Stimulated activated naive CD8-positive, alpha-beta T cell treated with anti-CD3 and anti-CD28 coated beads, Interleukin-15, amount 100 ng/mL, for 72 hours (primary cell): ENCODE measurements around the gene FHOD1.

Source experiments
- ATAC-seq: fragments of 150-1000 bp; cut with Tn5 transposase; 2 replicates; pipeline ENCODE4 v1.10.0; 2021; ENCODE audit warnings: mild to moderate bottlenecking, moderate library complexity
- DNase-seq, 2 donors: peaks; one replicate each; pipeline ENCODE4 v3.0.0; 2021 to 2022
- H3K27ac Mint-ChIP-seq, 2 donors: one replicate each; pipeline ENCODE4 v1.8.0; 2022; ENCODE audit warnings: mild to moderate bottlenecking in 2 of 2, mixed read lengths in 2 of 2, moderate library complexity in 2 of 2
- H3K27me3 Mint-ChIP-seq: one replicate; pipeline ENCODE4 v1.8.0; 2022; ENCODE audit warnings: mixed read lengths
- H3K4me1 Mint-ChIP-seq: one replicate; pipeline ENCODE4 v1.8.0; 2022; ENCODE audit warnings: mild to moderate bottlenecking, mixed read lengths
- H3K4me3 Mint-ChIP-seq, 2 donors: one replicate each; pipeline ENCODE4 v1.8.0; 2022; ENCODE audit warnings: mild to moderate bottlenecking in 2 of 2, mixed read lengths in 2 of 2, moderate library complexity in 1 of 2
- H3K9me3 Mint-ChIP-seq, 2 donors: one replicate each; pipeline ENCODE4 v1.8.0; 2022; ENCODE audit warnings: mixed read lengths in 2 of 2

FHOD1 gene

GRCh38 chr16:67280090-67281015, 33.1 kb upstream of the FHOD1 start:
- H3K4me3 Mint-ChIP-seq: peak overlapping the region; percentile 82 to 93
- ATAC-seq: no peak

DNA sequence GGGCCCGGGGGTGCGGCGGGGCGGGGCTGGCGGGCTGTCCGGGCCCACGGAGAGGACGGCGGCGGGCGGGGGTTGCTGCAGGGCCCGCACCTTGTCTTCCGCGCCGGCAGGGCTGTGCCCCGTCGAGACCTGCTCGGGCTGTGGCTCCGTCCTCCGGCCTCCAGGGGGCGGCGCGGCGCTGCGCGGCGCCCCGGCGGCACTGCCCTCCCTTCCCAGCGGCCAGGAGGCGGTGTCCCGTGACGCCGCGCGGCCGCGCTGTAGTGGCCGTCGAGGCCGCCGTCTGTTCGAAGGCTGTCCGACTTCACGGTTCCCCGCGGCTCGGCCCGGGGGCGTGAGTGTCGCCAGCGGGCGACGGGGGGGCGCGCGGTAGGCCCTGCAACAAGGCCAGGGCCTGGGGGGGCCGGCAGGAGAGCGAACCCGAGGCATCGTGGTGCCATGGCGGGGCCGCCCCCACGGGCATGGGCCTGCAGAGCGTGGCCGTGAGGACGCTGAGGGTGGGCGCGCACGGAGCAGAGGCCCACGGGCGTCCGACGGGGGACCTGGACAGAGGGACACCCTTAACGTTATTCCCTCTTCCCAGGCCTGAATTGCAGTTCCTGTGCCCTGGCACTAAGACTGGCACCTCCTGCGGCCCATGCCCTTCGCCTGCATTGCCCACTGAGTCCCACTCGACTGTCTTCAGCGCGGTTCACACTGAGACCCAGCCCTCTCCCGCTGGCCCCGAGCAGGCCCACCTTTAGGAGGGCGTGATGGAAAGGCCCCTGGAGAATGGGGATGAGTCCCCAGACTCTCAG, 32.2 kb upstream of the FHOD1 start, which contains the start of gene PLEKHG4:
Gene PLEKHG4, plus strand, starts transcription at position 237 of the 794 bp plus-strand sequence. Its CDS starts 513 bp downstream, at position 750.
- peak within 1 kb of the TSS; percentile 78 to 91 for H3K27ac Mint-ChIP-seq
- H3K4me3 Mint-ChIP-seq: peak within 1 kb of the TSS; percentile 82 to 93
- H3K4me1 Mint-ChIP-seq: peaks cover 46% of the 10 kb centered on the region
- ATAC-seq (peak; percentile 94), DNase-seq (peak; percentile 86 to 88)
- no peaks in the 10 kb centered on the region for H3K27me3 Mint-ChIP-seq
- no peaks in the 10 kb centered on the region for H3K9me3 Mint-ChIP-seq

More at GRCh38 chr16:67280090-67281015, 33.1 kb upstream of the FHOD1 start:
- Mint-ChIP-seq H3K4me1 (peaks cover 42% of the 10 kb centered on the region), H3K27ac (peak overlapping the region; percentile 27 to 64), H3K27me3 (no peaks in the 10 kb centered on the region), H3K9me3 (no peaks in the 10 kb centered on the region)
- DNase-seq: no peak

DNA sequence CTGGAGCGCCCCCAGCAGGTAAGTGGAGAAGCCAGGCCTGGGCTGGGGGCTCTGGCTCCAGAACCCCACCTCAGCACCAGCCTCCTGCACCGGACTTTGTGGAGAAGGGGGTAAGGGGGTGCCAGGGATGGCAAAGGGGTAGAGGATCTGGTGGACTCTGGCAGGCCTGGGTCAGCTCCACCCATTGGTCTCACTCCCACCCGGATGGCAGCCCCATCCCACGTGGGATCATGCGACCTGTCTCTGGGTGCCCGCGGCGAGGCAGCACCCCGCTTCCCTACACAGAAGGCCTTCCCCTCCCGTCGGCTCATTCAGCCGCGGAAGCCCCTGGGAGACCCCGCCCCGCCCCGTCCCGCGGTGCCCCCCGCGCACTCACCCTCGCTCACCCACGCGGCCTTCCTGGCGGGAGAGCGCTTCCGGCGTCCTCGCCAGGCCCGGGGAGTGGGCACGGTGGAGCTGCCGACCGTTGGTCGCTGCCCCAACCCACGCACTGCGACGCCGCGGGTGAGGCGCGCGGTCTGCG, 31.6 kb upstream of the FHOD1 start:
- ATAC-seq (peak; percentile 76), DNase-seq (peak in 1 of 2 donors; percentile 75)
- peak overlapping the region; percentile 68 to 91 for H3K27ac Mint-ChIP-seq
- peaks cover 46% of the 10 kb centered on the region for H3K4me1 Mint-ChIP-seq
- no peaks in the 10 kb centered on the region for H3K27me3 Mint-ChIP-seq
- peak overlapping the region; percentile 82 to 93 for H3K4me3 Mint-ChIP-seq
- H3K9me3 Mint-ChIP-seq: no peaks in the 10 kb centered on the region

GRCh38 chr16:67277999-67278772, 30.9 kb upstream of the FHOD1 start:
- Mint-ChIP-seq H3K9me3 (no peaks in the 10 kb centered on the region), H3K4me1 (peaks cover 46% of the 10 kb centered on the region), H3K4me3 (peak overlapping the region; percentile 82 to 93), H3K27ac (peak overlapping the region; percentile 91 to 93), H3K27me3 (no peaks in the 10 kb centered on the region)
- ATAC-seq: no peak
- DNase-seq: no peak

DNA sequence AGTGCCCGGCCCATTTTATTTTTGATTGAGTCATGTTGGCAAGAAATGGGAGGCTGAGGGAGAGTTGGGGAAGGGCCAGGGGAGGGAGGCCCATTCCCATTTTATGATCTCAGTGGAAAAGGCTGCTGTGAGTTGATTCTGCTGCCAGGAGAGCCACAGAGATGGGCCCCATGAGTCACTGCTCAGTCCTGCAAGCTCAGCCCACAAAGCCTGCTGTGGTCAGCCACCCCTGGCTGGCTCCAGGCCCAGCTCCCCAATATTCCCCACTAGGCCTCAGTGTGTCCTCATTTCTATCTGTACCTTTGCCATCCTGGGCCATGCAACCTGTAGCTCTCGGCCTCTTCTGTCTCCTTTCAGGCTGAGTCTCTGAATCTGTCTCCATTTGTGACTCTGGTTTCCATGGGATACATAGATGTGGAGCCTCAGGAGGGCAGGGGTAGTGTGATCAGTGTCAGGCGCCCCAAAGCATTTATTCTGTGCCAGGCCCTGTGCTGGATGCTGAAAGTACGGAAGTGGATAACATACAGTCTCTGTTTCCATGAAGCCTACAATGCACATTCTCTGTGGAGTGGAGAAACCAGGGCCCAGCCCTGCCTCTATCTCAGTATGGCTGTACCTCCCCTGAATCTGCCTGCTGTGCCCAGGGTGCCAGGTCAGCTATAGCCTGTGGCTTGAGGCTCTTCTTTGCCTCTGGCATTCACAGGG, 30.2 kb upstream of the FHOD1 start:
- H3K4me3 Mint-ChIP-seq: peak overlapping the region; percentile 82 to 83
- no peaks in the 10 kb centered on the region for H3K27me3 Mint-ChIP-seq
- DNase-seq: peak in 1 of 2 donors; percentile 35
- H3K27ac Mint-ChIP-seq: peak overlapping the region; percentile 42 to 93
- no peak for ATAC-seq
- peaks cover 46% of the 10 kb centered on the region for H3K4me1 Mint-ChIP-seq
- H3K9me3 Mint-ChIP-seq: no peaks in the 10 kb centered on the region

DNA sequence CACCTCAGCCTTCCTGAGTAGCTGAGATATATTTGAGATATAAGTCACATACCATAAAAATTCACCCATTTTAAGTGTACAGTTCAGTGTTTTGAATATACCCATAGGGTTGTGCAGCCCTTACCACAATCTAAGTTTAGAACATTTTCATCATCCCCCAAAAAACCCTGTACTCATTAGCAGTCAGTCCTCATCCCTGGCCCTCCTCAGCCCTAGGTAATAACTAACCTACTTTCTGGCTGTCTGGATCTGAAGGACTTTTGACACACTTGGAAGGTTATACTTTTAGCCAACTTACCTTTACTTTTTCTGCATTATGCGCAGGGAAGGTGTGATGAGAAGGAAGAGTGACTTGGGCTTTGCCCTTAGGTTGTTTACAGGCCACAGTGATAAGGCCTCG, 28.0 kb upstream of the FHOD1 start:
- peaks cover 42% of the 10 kb centered on the region for H3K4me1 Mint-ChIP-seq
- no peaks in the 10 kb centered on the region for H3K9me3 Mint-ChIP-seq
- DNase-seq: no peak
- no peak for ATAC-seq
- no peak overlapping the region for H3K4me3 Mint-ChIP-seq
- peak overlapping the region; percentile 67 to 89 for H3K27ac Mint-ChIP-seq
- no peaks in the 10 kb centered on the region for H3K27me3 Mint-ChIP-seq

DNA sequence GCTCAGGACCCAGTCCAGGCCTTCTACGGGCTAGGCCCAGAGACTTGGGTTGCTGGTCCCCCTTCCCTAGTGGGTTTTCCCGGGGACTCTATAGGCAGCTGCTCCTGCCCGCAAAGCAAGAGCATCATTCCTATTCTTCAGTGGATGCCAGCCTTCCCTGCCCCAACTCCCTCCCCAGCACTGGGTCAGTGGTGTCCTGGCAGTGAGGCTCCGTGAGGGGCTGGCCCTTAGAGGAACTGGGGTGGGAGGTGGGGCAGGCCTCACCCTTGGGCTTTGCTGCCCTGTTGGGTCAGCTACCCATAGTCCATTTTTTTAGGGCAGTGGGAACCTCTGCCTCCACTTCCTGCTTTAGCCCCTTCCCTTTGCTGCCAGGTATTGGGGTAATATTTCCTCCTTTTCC, 24.2 kb upstream of the FHOD1 start:
- H3K4me1 Mint-ChIP-seq: peaks cover 12% of the 10 kb centered on the region
- H3K27ac Mint-ChIP-seq: peak overlapping the region in 1 of 2 donors; percentile 81
- ATAC-seq (peak; percentile 35), DNase-seq (no peak)
- H3K27me3 Mint-ChIP-seq: no peaks in the 10 kb centered on the region
- H3K9me3 Mint-ChIP-seq: no peaks in the 10 kb centered on the region
- H3K4me3 Mint-ChIP-seq: no peak overlapping the region

DNA sequence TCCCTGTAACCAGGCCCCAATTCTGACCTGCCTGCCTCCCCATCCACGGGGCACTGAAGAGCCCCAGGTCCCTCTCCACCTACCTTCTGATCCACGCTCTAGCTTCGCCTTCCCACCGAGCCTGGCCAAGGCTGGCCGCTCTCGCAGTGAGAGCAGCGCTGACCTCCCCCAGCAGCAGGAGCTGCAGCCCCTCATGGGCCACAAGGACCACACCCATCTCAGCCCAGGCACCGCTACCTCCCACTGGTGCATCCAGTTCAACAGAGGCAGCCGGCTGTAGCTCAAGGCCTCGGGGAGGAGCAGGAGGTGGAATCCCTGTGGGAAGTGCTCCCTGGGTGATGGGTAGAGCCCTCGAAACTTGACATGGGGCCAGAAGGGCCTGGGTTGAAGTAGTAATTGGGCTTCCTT, 23.7 kb upstream of the FHOD1 start:
- H3K9me3 Mint-ChIP-seq: no peaks in the 10 kb centered on the region
- H3K27me3 Mint-ChIP-seq: no peaks in the 10 kb centered on the region
- H3K4me1 Mint-ChIP-seq: peaks cover 7% of the 10 kb centered on the region
- ATAC-seq (peak; percentile 23), DNase-seq (no peak)
- no peak overlapping the region for H3K4me3 Mint-ChIP-seq
- H3K27ac Mint-ChIP-seq: peak overlapping the region in 1 of 2 donors; percentile 19

DNA sequence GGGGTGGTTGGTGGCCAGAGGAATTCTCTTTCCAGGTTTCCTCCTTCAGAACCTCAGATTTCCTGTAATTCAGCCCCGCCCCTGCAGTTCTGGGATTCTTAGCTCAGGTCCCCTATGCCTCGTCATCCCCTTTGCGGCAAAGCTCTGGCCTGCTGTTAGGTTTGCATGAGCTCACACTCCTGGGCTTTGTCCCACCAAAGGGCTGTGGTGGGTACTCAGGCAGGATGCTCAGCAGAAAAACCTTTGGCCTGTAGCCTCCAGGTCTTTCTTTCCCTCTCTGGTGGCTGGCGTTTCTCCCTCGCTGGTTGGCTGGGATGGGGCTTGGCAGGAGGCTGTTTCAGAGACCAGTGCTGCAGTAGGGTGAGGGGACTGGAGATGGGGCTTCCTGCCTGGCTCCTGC, 22.5 kb upstream of the FHOD1 start:
- H3K4me3 Mint-ChIP-seq: no peak overlapping the region
- no peaks in the 10 kb centered on the region for H3K27me3 Mint-ChIP-seq
- no peaks in the 10 kb centered on the region for H3K4me1 Mint-ChIP-seq
- H3K27ac Mint-ChIP-seq: no peak overlapping the region
- no peaks in the 10 kb centered on the region for H3K9me3 Mint-ChIP-seq
- no peak for ATAC-seq
- no peak for DNase-seq

- Mint-ChIP-seq H3K4me3 (no peak overlapping the region), H3K27ac (no peak overlapping the region), H3K9me3 (no peaks in the 10 kb centered on the region), H3K27me3 (peaks cover 9% of the 10 kb centered on the region), H3K4me1 (no peaks in the 10 kb centered on the region)
- DNase-seq: no peak
- no peak for ATAC-seq
Observed at GRCh38 chr16:67268136-67268579, 20.9 kb upstream of the FHOD1 start.

DNA sequence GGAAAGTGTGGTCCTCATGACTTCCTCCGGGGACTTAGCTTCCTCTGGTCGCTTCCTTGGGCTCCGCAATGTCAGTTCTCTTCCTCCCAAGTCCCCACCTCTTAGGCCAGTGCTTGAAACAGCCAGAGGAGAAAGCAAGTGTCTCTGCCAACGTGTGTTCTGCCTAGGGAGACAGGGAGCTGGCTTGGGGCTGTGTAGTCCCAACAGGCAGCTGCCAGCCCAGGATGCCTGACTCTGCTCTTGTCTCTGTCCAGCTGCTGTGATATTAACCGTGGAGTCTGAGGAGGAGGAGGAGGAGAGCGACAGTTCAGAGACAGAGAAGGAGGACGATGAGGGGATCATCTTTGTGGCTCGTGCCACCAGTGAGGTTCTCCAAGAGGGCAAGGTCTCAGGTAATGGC, 18.6 kb upstream of the FHOD1 start:
- Mint-ChIP-seq H3K27me3 (peaks cover 17% of the 10 kb centered on the region), H3K27ac (no peak overlapping the region), H3K4me1 (no peaks in the 10 kb centered on the region), H3K4me3 (no peak overlapping the region), H3K9me3 (no peaks in the 10 kb centered on the region)
- ATAC-seq (no peak), DNase-seq (no peak)

- ATAC-seq: no peak
- no peaks in the 10 kb centered on the region for H3K9me3 Mint-ChIP-seq
- no peak overlapping the region for H3K27ac Mint-ChIP-seq
- no peaks in the 10 kb centered on the region for H3K4me1 Mint-ChIP-seq
- no peak overlapping the region for H3K4me3 Mint-ChIP-seq
- peaks cover 17% of the 10 kb centered on the region for H3K27me3 Mint-ChIP-seq
- no peak for DNase-seq
Observed at GRCh38 chr16:67264866-67265265, 17.6 kb upstream of the FHOD1 start.

- Mint-ChIP-seq H3K4me3 (no peak overlapping the region), H3K4me1 (no peaks in the 10 kb centered on the region), H3K9me3 (no peaks in the 10 kb centered on the region), H3K27me3 (peaks cover 17% of the 10 kb centered on the region), H3K27ac (no peak overlapping the region)
- DNase-seq (no peak), ATAC-seq (no peak)
Observed at GRCh38 chr16:67264277-67264676, 17.0 kb upstream of the FHOD1 start.

GRCh38 chr16:67263201-67263600, 15.9 kb upstream of the FHOD1 start:
- Mint-ChIP-seq H3K27me3 (peaks cover 17% of the 10 kb centered on the region), H3K27ac (no peak overlapping the region), H3K4me3 (no peak overlapping the region), H3K9me3 (no peaks in the 10 kb centered on the region), H3K4me1 (no peaks in the 10 kb centered on the region)
- DNase-seq (no peak), ATAC-seq (no peak)
